ENCODE results near the gene CEBPG. TPM values are rescaled to one million over a fixed set of nuclear protein-coding genes. Genes with fewer than 3 reads are reported as not detected.

CEBPG gene
- total RNA-seq, 1 experiment from 2014 or later: 51.1 TPM

DNA sequence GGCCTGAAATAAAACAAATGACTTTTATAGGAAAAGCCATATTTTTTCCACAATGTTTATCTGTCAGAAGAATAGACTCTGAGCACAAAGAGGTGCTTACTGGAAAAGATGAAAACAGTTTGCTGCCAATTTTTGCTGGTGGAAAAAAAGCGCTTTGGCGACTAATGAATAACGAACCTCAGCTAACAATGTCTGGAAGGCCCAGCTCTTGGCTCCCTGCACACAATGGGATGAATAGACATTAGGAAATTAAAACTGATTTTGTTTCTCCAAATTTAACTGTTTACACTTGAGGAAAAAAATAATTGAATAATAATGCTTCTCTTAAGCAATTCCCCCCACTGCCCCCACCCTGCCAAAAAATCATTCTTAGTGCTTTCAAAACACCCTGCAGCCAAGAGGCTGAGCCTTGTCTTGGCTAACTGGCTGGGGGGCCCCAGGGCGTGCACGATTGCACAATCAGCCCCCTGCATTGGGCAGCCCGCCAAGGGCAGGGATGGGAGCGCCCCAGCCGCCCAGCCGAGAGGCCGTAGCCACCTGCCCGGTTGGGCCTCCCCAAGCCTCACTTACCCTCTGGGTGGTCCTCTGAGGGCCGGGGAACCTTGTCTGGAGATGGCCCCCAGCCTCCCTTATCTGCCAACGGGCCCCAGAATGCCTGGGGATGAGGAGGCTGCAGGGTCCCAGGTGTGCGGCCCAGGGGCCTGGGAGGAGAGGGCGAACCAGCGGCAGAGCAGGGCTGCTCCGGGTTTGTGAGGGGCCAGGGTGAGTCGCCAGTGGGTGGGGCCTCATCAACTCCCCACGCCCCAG, 16.8 kb downstream of the CEBPG start:
- Histone ChIP-seq H3K9me3 (ENCODE audit: control insufficient read depth in 1 of 2, insufficient read depth in 1 of 2, low read depth in 1 of 2, low read length in 2 of 2) (no peaks in the 10 kb centered on the region), H3K36me3 (ENCODE audit: control insufficient read depth in 1 of 2, insufficient read depth in 2 of 2, low read length in 2 of 2) (no peaks in the 10 kb centered on the region; a peak in 1 of 4 replicates), H3K9ac (ENCODE audit: low read length) (no peak overlapping the region), H3K4me2 (ENCODE audit: low read length) (no peak overlapping the region), H3K27me3 (ENCODE audit: insufficient read depth, low read length) (no peaks in the 10 kb centered on the region), H3K27ac (ENCODE audit: low read depth, low read length) (no peak overlapping the region), H2AFZ (ENCODE audit: low read depth, low read length, poor library complexity, severe bottlenecking) (no peak overlapping the region), H3K9me2 (ENCODE audit: insufficient read depth) (no peaks in the 10 kb centered on the region), H4K20me1 (ENCODE audit: insufficient read depth) (no peaks in the 10 kb centered on the region), H3K4me1 (ENCODE audit: control insufficient read depth in 1 of 2, insufficient read depth in 2 of 2, low read length in 2 of 2) (no peaks in the 10 kb centered on the region), H3K4me3 (replicated peaks in 1 of 2; ENCODE audit: low read depth in 1 of 2, low read length in 2 of 2) (no peak overlapping the region), H3K79me2 (ENCODE audit: insufficient read depth, low read length) (no peaks in the 10 kb centered on the region; the same call in 1 of the 2 replicates)
- ChIA-PET POLR2A (no interaction called here), CTCF (no interaction called here), RAD21 (ENCODE audit: low non-redundant PET in 1 of 2, low total read pairs in 2 of 2, uncharacterized antibody in 2 of 2, unreplicated experiment in 2 of 2) (no interaction called here)
- TF ChIP-seq TCF7L2 (IDR thresholded peaks at IDR 0.05; ENCODE audit: borderline replicate concordance, extremely low read depth, insufficient read depth, insufficient read length): no peak
- TF ChIP-seq SRF (IDR thresholded peaks at IDR 0.05; ENCODE audit: low read depth): no peak
- no peak for TF ChIP-seq ZNF274 (IDR thresholded peaks at IDR 0.05; ENCODE audit: low read depth, low read length)
- TF ChIP-seq EZH2 (IDR thresholded peaks at IDR 0.05): no peak
- TF ChIP-seq RAD21 (IDR thresholded peaks at IDR 0.05; ENCODE audit: low read depth): no peak
- TF ChIP-seq EZH2phosphoT487 (IDR thresholded peaks at IDR 0.05; ENCODE audit: borderline replicate concordance): no peak
- no peak for TF ChIP-seq FOSL1 (IDR thresholded peaks at IDR 0.05; ENCODE audit: low read depth)
- no peak for TF ChIP-seq ZFX (IDR thresholded peaks at IDR 0.05)
- TF ChIP-seq CBX3 (IDR thresholded peaks at IDR 0.05; ENCODE audit: low read depth): no peak
- no peak for TF ChIP-seq POLR2A (IDR thresholded peaks at IDR 0.05; ENCODE audit: borderline replicate concordance, extremely low read depth, insufficient read depth, insufficient read length)
- no peak for TF ChIP-seq SP1 (IDR thresholded peaks at IDR 0.05; ENCODE audit: low read depth)
- no TSS peak for BruUV-seq (replicated peaks)
- intact Hi-C loops (cut with micrococcal nuclease): no loop called here
- no peak for DNase-seq (ENCODE audit: low read depth, low spot score)
- no peak for ATAC-seq
